H9 (cell line): ENCODE data around the gene ANP32E. TPM values are rescaled to one million over a fixed set of nuclear protein-coding genes. Genes with fewer than 3 reads are reported as not detected.
A peak's percentile ranks its signal among the peaks of the same experiment; 100 is the strongest.

Source experiments
- DNase-seq: peaks from one replicate; pipeline ENCODE4 v3.0.0-alpha.2; 2017
- H2AFZ ChIP-seq: one replicate; pipeline ENCODE4 v1.6.1; 2013; ENCODE audit warnings: mild to moderate bottlenecking, low read length, control low read depth, moderate library complexity
- H2AK5ac ChIP-seq: 2 replicates; pipeline ENCODE4 v1.6.1; 2013; ENCODE audit warnings: low read length, control low read depth, mixed read lengths; ENCODE audit not compliant: insufficient read length
- H2BK120ac ChIP-seq: one replicate; pipeline ENCODE4 v1.6.1; 2013; ENCODE audit warnings: low read depth, mild to moderate bottlenecking, low read length, control low read depth, inconsistent platforms; ENCODE audit not compliant: poor library complexity, severe bottlenecking
- H2BK12ac ChIP-seq: 2 replicates; pipeline ENCODE4 v1.6.1; 2013; ENCODE audit warnings: low read length, control low read depth, mixed read lengths, low read depth; ENCODE audit not compliant: insufficient read length
- H2BK15ac ChIP-seq: 2 replicates; pipeline ENCODE4 v1.6.1; 2013; ENCODE audit warnings: low read depth, low read length, control low read depth
- H2BK20ac ChIP-seq: one replicate; pipeline ENCODE4 v1.6.1; 2013; ENCODE audit warnings: low read depth, mild to moderate bottlenecking, low read length, control low read depth, inconsistent platforms; ENCODE audit not compliant: poor library complexity, severe bottlenecking
- H2BK5ac ChIP-seq: 2 replicates; pipeline ENCODE4 v1.6.1; 2013; ENCODE audit warnings: low read length, control low read depth, mixed read lengths; ENCODE audit not compliant: insufficient read length
- H3K14ac ChIP-seq: 2 replicates; pipeline ENCODE4 v1.6.1; 2013; ENCODE audit warnings: low read length, control low read depth; ENCODE audit not compliant: insufficient read depth
- H3K18ac ChIP-seq: 2 replicates; pipeline ENCODE4 v1.6.1; 2013; ENCODE audit warnings: low read depth, mild to moderate bottlenecking, mixed read lengths, low read length, control low read depth; ENCODE audit not compliant: insufficient read length
- H3K23ac ChIP-seq: 2 replicates; pipeline ENCODE4 v1.6.1; 2013; ENCODE audit warnings: low read length, control low read depth, mixed read lengths, low read depth; ENCODE audit not compliant: insufficient read length
- H3K23me2 ChIP-seq: 2 replicates; pipeline ENCODE4 v1.6.1; 2013; ENCODE audit warnings: low read depth, mild to moderate bottlenecking, mixed read lengths, low read length, control low read depth; ENCODE audit not compliant: insufficient read length, poor library complexity, severe bottlenecking
- H3K27ac ChIP-seq: 2 replicates; pipeline ENCODE4 v1.5.1; 2013; ENCODE audit warnings: low read length, control low read depth, mixed read lengths, low read depth; ENCODE audit not compliant: insufficient read length
- H3K27me3 ChIP-seq: 2 replicates; pipeline ENCODE4 v1.6.1; 2013; ENCODE audit warnings: low read length, control low read depth, inconsistent platforms; ENCODE audit not compliant: insufficient read depth
- H3K4ac ChIP-seq: 2 replicates; pipeline ENCODE4 v1.6.1; 2013; ENCODE audit warnings: low read depth, mild to moderate bottlenecking, control low read depth, inconsistent platforms, low read length, moderate library complexity
- H3K4me1 ChIP-seq: 2 replicates; pipeline ENCODE4 v1.6.1; 2013; ENCODE audit warnings: low read length, control low read depth, inconsistent platforms; ENCODE audit not compliant: insufficient read depth
- H3K4me2 ChIP-seq: 2 replicates; pipeline ENCODE4 v1.6.1; 2013; ENCODE audit warnings: low read length, control low read depth, mixed read lengths; ENCODE audit not compliant: insufficient read length, insufficient read depth
- H3K56ac ChIP-seq: 2 replicates; pipeline ENCODE4 v1.6.1; 2013; ENCODE audit warnings: low read depth, mild to moderate bottlenecking, mixed read lengths, low read length, control low read depth; ENCODE audit not compliant: insufficient read length
- H3K79me1 ChIP-seq: 2 replicates; pipeline ENCODE4 v1.6.1; 2013; ENCODE audit warnings: low read depth, mild to moderate bottlenecking, moderate library complexity, low read length, control low read depth, inconsistent platforms; ENCODE audit not compliant: insufficient read depth, poor library complexity, severe bottlenecking
- H3K79me2 ChIP-seq: 2 replicates; pipeline ENCODE4 v1.6.1; 2013; ENCODE audit warnings: low read length, control low read depth, inconsistent platforms; ENCODE audit not compliant: insufficient read depth
- H3K9ac ChIP-seq: 2 replicates; pipeline ENCODE4 v1.6.1; 2013; ENCODE audit warnings: low read length, control low read depth, mixed read lengths; ENCODE audit not compliant: insufficient read length; ENCODE audit errors: extremely low read depth
- H3K9me3 ChIP-seq: one replicate; pipeline ENCODE4 v1.6.1; 2013; ENCODE audit warnings: low read depth, low read length, inconsistent platforms; ENCODE audit not compliant: control insufficient read depth
- H3T11ph ChIP-seq: one replicate; pipeline ENCODE4 v1.6.1; 2013; ENCODE audit warnings: mild to moderate bottlenecking, low read length, control low read depth, inconsistent platforms
- H4K20me1 ChIP-seq: one replicate; pipeline ENCODE4 v1.6.1; 2013; ENCODE audit not compliant: control insufficient read depth, insufficient read length, insufficient read depth
- H4K5ac ChIP-seq: 2 replicates; pipeline ENCODE4 v1.6.1; 2013; ENCODE audit warnings: low read depth, mild to moderate bottlenecking, mixed read lengths, low read length, control low read depth; ENCODE audit not compliant: insufficient read length
- H4K8ac ChIP-seq: replicated peaks from 2 replicates; pipeline ENCODE4 v1.6.1; 2013; ENCODE audit warnings: low read length, control low read depth, mixed read lengths, low read depth; ENCODE audit not compliant: insufficient read length
- H4K91ac ChIP-seq: 2 replicates; pipeline ENCODE4 v1.6.1; 2013; ENCODE audit warnings: low read depth, mild to moderate bottlenecking, moderate library complexity, mixed read lengths, low read length, control low read depth; ENCODE audit not compliant: insufficient read length
- H3K27ac Mint-ChIP-seq, 3 experiments: 2 replicates in 2 of 3; 3 replicates in 1 of 3; pipeline ENCODE4 v1.8.0; 2020 to 2021; ENCODE audit warnings: mixed read lengths in 3 of 3, mild to moderate bottlenecking in 1 of 3, moderate library complexity in 1 of 3
- H3K27me3 Mint-ChIP-seq: 2 replicates; pipeline ENCODE4 v1.8.0; 2021; ENCODE audit warnings: low read depth, mild to moderate bottlenecking, moderate library complexity, mixed read lengths
- H3K36me3 Mint-ChIP-seq, 3 experiments: 2 replicates in 2 of 3; 3 replicates in 1 of 3; pipeline ENCODE4 v1.8.0; 2020 to 2021; ENCODE audit warnings: low read depth in 3 of 3, mixed read lengths in 3 of 3; ENCODE audit not compliant: insufficient read depth in 1 of 3
- H3K4me1 Mint-ChIP-seq, 2 experiments: 2 replicates each; pipeline ENCODE4 v1.8.0; 2020; ENCODE audit warnings: mixed read lengths in 2 of 2
- H3K4me3 Mint-ChIP-seq, 2 experiments: 2 replicates in 1 of 2; 3 replicates in 1 of 2; pipeline ENCODE4 v1.8.0; 2020 to 2021; ENCODE audit warnings: mild to moderate bottlenecking in 2 of 2, mixed read lengths in 2 of 2, moderate library complexity in 1 of 2
- H3K9me3 Mint-ChIP-seq, 2 experiments: 2 replicates in 1 of 2; 3 replicates in 1 of 2; pipeline ENCODE4 v1.8.0; 2020; ENCODE audit warnings: mild to moderate bottlenecking in 2 of 2, mixed read lengths in 2 of 2, moderate library complexity in 1 of 2
- WGBS: extraction: QIAGEN DNeasy Blood & Tissue Kit; methylation state at CpG from one replicate; pipeline ENCODE4 v1.1.7; 2013; ENCODE audit warnings: missing lambda C conversion rate, low lambda C conversion rate, mixed read lengths; ENCODE audit not compliant: insufficient read length; ENCODE audit errors: extremely low coverage; 5-methylcytosine and 5-hydroxymethylcytosine counted together
- total RNA-seq: library from RNA; stranded (reverse); gene quantifications from 2 replicates; pipeline ENCODE4 v1.2.1, GENCODE V29; 2021
- TF ChIP-seq, protein P1 (sequence below): fragments of 200-600 bp; sonication (generic); conservative IDR thresholded peaks from 3 replicates; pipeline ENCODE4 v1.8.0; 2021; ENCODE audit warnings: antibody characterized with exemption, mild to moderate bottlenecking

The ANP32E gene
- total RNA-seq, 1 experiment from 2014 or later: 106 TPM

DNA sequence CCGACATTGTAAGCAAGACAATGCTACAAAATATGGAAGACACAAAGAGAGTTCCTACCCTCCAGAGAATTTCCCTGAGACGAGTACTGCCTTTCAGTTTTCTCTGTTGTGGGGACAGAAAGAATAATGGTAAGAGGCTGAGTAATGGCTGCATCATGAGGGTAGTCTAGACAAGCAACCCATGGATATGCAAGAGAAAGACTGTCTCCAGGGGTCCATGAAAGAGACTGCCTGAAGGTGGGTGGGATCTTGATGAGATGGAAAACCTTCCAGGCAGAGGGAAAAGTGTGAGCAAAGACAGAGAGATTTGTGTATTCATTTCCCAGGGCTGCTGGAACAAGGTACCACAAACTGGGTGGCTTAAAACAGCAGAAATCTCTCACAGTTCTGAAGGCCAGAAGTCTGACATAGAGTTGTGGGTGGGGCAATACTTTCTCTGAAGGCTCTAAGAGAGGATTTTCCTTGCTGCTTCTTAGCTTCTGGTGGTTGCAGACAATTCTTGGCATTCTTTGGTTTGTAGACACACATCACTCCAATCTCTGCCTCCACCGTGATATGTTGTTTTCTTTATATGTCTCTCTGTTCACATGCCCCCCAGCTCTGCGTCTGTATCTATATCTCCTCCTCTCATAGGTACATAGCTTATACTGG is 41.4 kb downstream of the ANP32E start:
- H2BK5ac ChIP-seq: no peak overlapping the region
- H2BK20ac ChIP-seq: no peak overlapping the region
- no CpG with 5 or more reads among the region's 4 CpGs for WGBS
- Mint-ChIP-seq H3K27me3 (no peaks in the 10 kb centered on the region), H3K4me1 (peaks cover 14 to 16% of the 10 kb centered on the region in 2 experiments), H3K36me3 (peaks cover 0 to 10% (median 2%) of the 10 kb centered on the region in 3 experiments; a peak in 4 of 7 replicates), H3K4me3 (no peak overlapping the region), H3K27ac (peak overlapping the region in 2 of 3 experiments; percentile 21 to 69; a peak in 3 of 7 replicates), H3K9me3 (peaks cover 12 to 14% of the 10 kb centered on the region in 2 experiments)
- H4K5ac ChIP-seq: no peak overlapping the region
- no peak overlapping the region for H4K91ac ChIP-seq
- H2BK12ac ChIP-seq: no peak overlapping the region
- no peak overlapping the region for H3K4ac ChIP-seq
- no peak overlapping the region for H3K27ac ChIP-seq
- no peaks in the 10 kb centered on the region for H3K27me3 ChIP-seq
- no peak for DNase-seq
- H2BK15ac ChIP-seq: no peak overlapping the region
- no peaks in the 10 kb centered on the region for H3K23me2 ChIP-seq
- H2BK120ac ChIP-seq: no peak overlapping the region
- no peak overlapping the region for H3K23ac ChIP-seq
- no peak overlapping the region for H3K18ac ChIP-seq
- H3K14ac ChIP-seq: no peak overlapping the region
- no peaks in the 10 kb centered on the region; the same call in 1 of the 2 replicates for H3K4me1 ChIP-seq
- H3K56ac ChIP-seq: no peak overlapping the region
- H3K79me2 ChIP-seq: no peaks in the 10 kb centered on the region
- H3K9me3 ChIP-seq: no peaks in the 10 kb centered on the region
- H4K20me1 ChIP-seq: no peaks in the 10 kb centered on the region
- no peak overlapping the region for H2AFZ ChIP-seq
- no peak overlapping the region for H3K9ac ChIP-seq
- TF ChIP-seq, protein P1, sequence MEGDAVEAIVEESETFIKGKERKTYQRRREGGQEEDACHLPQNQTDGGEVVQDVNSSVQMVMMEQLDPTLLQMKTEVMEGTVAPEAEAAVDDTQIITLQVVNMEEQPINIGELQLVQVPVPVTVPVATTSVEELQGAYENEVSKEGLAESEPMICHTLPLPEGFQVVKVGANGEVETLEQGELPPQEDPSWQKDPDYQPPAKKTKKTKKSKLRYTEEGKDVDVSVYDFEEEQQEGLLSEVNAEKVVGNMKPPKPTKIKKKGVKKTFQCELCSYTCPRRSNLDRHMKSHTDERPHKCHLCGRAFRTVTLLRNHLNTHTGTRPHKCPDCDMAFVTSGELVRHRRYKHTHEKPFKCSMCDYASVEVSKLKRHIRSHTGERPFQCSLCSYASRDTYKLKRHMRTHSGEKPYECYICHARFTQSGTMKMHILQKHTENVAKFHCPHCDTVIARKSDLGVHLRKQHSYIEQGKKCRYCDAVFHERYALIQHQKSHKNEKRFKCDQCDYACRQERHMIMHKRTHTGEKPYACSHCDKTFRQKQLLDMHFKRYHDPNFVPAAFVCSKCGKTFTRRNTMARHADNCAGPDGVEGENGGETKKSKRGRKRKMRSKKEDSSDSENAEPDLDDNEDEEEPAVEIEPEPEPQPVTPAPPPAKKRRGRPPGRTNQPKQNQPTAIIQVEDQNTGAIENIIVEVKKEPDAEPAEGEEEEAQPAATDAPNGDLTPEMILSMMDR: no peak
- H3T11ph ChIP-seq: no peak overlapping the region
- no peak overlapping the region for H3K4me2 ChIP-seq
- H4K8ac ChIP-seq: no peak overlapping the region
- H3K79me1 ChIP-seq: no peaks in the 10 kb centered on the region
- H2AK5ac ChIP-seq: no peak overlapping the region
